Sciatic nerve (tissue), 2 donors: Measurements from ENCODE around the gene SETBP1. TPM values are rescaled to one million over a fixed set of nuclear protein-coding genes. Genes with fewer than 3 reads are reported as not detected.

Experiments
- ATAC-seq: fragments of 200-7000 bp; cut with Tn5 transposase; one replicate; pipeline ENCODE4 v1.9.1; 2020; ENCODE audit warnings: mild to moderate bottlenecking, moderate library complexity
- DNase-seq: peaks from one replicate; pipeline ENCODE4 v3.0.0-alpha.2; 2020; ENCODE audit warnings: low spot score
- intact Hi-C: fragments of 100-400 bp; cut with DNase I; formaldehyde crosslinking; loops from one replicate; pipeline ENCODE4 v1.14.2; 2022
- total RNA-seq: library from RNA; stranded (reverse); fragmentation: NEBNext Ultra II Directional; extraction: Animal tissue kit (Norgen Biotek cat#: 25700); gene quantifications from one replicate; pipeline ENCODE4 v1.2.1, GENCODE V29; 2021
- donor health status: DM: no; HTN: no; CAD: no.
- donor health status: DM: no; HTN: no; CAD: no.

SETBP1 gene
- total RNA-seq, 1 donor from 2014 or later: 44.5 TPM

- no peak for DNase-seq
- peak; percentile 43 for ATAC-seq
- intact Hi-C loops: no loop called here
These were observed 139.3 kb downstream of the SETBP1 start for GRCh38 chr18:44819944-44820510.

- DNase-seq: no peak
- intact Hi-C loops: no loop called here
- ATAC-seq: no peak
These were observed 141.2 kb downstream of the SETBP1 start for GRCh38 chr18:44821924-44822323.

- intact Hi-C loops: no loop called here
- ATAC-seq (no peak), DNase-seq (no peak)
These were observed 142.6 kb downstream of the SETBP1 start for GRCh38 chr18:44823286-44823685.

- intact Hi-C loops: no loop called here
- ATAC-seq: no peak
- no peak for DNase-seq
These were observed 143.1 kb downstream of the SETBP1 start for GRCh38 chr18:44823782-44824181.

GRCh38 chr18:44824884-44825283 lies 144.2 kb downstream of the SETBP1 start:
- DNase-seq (no peak), ATAC-seq (no peak)
- intact Hi-C loops: no loop called here

- ATAC-seq (peak; percentile 85), DNase-seq (peak; percentile 81)
- intact Hi-C loops: no loop called here
These were observed 146.0 kb downstream of the SETBP1 start for GRCh38 chr18:44826418-44827259.

GRCh38 chr18:44828080-44828479 lies 147.4 kb downstream of the SETBP1 start:
- DNase-seq (no peak), ATAC-seq (no peak)
- intact Hi-C loops: no loop called here

- DNase-seq (no peak), ATAC-seq (no peak)
- intact Hi-C loops: no loop called here
These were observed 149.9 kb downstream of the SETBP1 start for GRCh38 chr18:44830581-44830980.

- no peak for ATAC-seq
- DNase-seq: no peak
- intact Hi-C loops: no loop called here
These were observed 153.1 kb downstream of the SETBP1 start for GRCh38 chr18:44833786-44834185.

GRCh38 chr18:44834867-44835469 lies 154.3 kb downstream of the SETBP1 start:
- intact Hi-C loops: no loop called here
- DNase-seq (no peak), ATAC-seq (no peak)

GRCh38 chr18:44835703-44836102 lies 155.0 kb downstream of the SETBP1 start:
- no peak for DNase-seq
- ATAC-seq: peak; percentile 74
- intact Hi-C loops: no loop called here

- ATAC-seq (no peak), DNase-seq (no peak)
- intact Hi-C loops: no loop called here
These were observed 155.6 kb downstream of the SETBP1 start for GRCh38 chr18:44836263-44836662.

GRCh38 chr18:44837482-44838180 lies 156.9 kb downstream of the SETBP1 start:
- intact Hi-C loops: no loop called here
- ATAC-seq: no peak
- DNase-seq: no peak

GRCh38 chr18:44838971-44839666 lies 158.4 kb downstream of the SETBP1 start:
- peak; percentile 76 for DNase-seq

GRCh38 chr18:44840058-44840790 lies 159.5 kb downstream of the SETBP1 start:
- no peak for DNase-seq
- ATAC-seq: no peak
- intact Hi-C loops: no loop called here

More at GRCh38 chr18:44838971-44839666, 158.4 kb downstream of the SETBP1 start:
- intact Hi-C loops: no loop called here
- ATAC-seq: peak; percentile 69

GRCh38 chr18:44841221-44841620 lies 160.5 kb downstream of the SETBP1 start:
- intact Hi-C loops: no loop called here
- ATAC-seq: no peak
- DNase-seq: no peak

- no peak for DNase-seq
- intact Hi-C loops: loop anchor here (1.0 kb wide), 1 partner anchor 40 kb away; no protein-coding TSS in a partner anchor
- ATAC-seq: no peak
These were observed 161.3 kb downstream of the SETBP1 start for GRCh38 chr18:44841752-44842587.
